Esophagus squamous epithelium (tissue), 5 donors: ENCODE results near the gene SDHD. TPM values are rescaled to one million over a fixed set of nuclear protein-coding genes. Genes with fewer than 3 reads are reported as not detected.
A peak's percentile ranks its signal among the peaks of the same experiment; 100 is the strongest.

ENCODE experiments used
- DNase-seq: peaks from one replicate; lab custom pipeline; 2025; lab: John Stamatoyannopoulos, UW
- H3K27ac ChIP-seq, 4 donors: fragments of 200-600 bp; sonication (generic); one replicate each; pipeline ENCODE4 v1.5.1; 2016 to 2019; ENCODE audit warnings: mild to moderate bottlenecking in 1 of 4
- H3K27me3 ChIP-seq, 4 donors: fragments of 200-600 bp; sonication (generic); 1 replicate in 3 of 4; 2 replicates in 1 of 4; pipeline versions ENCODE4 v1.5.1 to v1.6.0; 2017 to 2021; ENCODE audit warnings: antibody characterized with exemption in 1 of 4
- H3K36me3 ChIP-seq, 3 donors: fragments of 200-600 bp; sonication (generic); one replicate each; pipeline ENCODE4 v1.5.1; 2016 to 2019
- H3K4me1 ChIP-seq, 3 donors: fragments of 200-600 bp; sonication (generic); one replicate each; pipeline ENCODE4 v1.5.1; 2017 to 2019
- H3K4me3 ChIP-seq, 4 donors: fragments of 200-600 bp; sonication (generic); 1 replicate in 3 of 4; 2 replicates in 1 of 4; pipeline ENCODE4 v1.5.1; 2016 to 2019; ENCODE audit warnings: mild to moderate bottlenecking in 2 of 4, moderate library complexity in 1 of 4
- H3K9me3 ChIP-seq, 3 donors: fragments of 200-600 bp; sonication (generic); one replicate each; pipeline ENCODE4 v1.5.1; 2016 to 2019
- CTCF ChIP-seq, 6 experiments: fragments of 450-650 bp in 4 of 6; fragments of 200-600 bp in 2 of 6; sonication (generic) in 2 of 6; IDR thresholded peaks; one replicate each; pipeline ENCODE4 v1.5.1; 2016 to 2019; ENCODE audit warnings: antibody characterized with exemption in 6 of 6, mild to moderate bottlenecking in 4 of 6, moderate library complexity in 4 of 6
- POLR2A ChIP-seq, 4 donors: fragments of 450-650 bp; IDR thresholded peaks; one replicate each; pipeline ENCODE4 v1.6.1; 2017; ENCODE audit warnings: antibody characterized with exemption in 4 of 4, mild to moderate bottlenecking in 4 of 4, moderate library complexity in 3 of 4
- WGBS, 2 donors: methylation state at CpG; one replicate each; pipeline ENCODE4 v1.1.5; 2018; 5-methylcytosine and 5-hydroxymethylcytosine counted together
- intact Hi-C: fragments of 100-400 bp; cut with DNase I; formaldehyde crosslinking; loops from one replicate; pipeline ENCODE4 v1.15.0; 2022
- total RNA-seq, 4 donors: library from RNA; depleted of rRNA; stranded (reverse); fragments of >200 nt; gene quantifications; one replicate each; pipeline ENCODE4 v1.1.0, GENCODE V29; 2016
- donor health status: DM: yes; HTN: yes; CAD: no.

The SDHD gene
- total RNA-seq, 4 donors from 2014 or later, result 78.5 to 155 (median 122) TPM

- intact Hi-C loops, result no loop called here
- Histone ChIP-seq H3K9me3 (no peaks in the 10 kb centered on the region), H3K4me1 (peaks cover 0 to 25% (median 0%) of the 10 kb centered on the region in 3 donors), H3K36me3 (peaks cover 0 to 50% (median 5%) of the 10 kb centered on the region in 3 donors), H3K4me3 (no peak overlapping the region), H3K27me3 (no peaks in the 10 kb centered on the region), H3K27ac (no peak overlapping the region)
- TF ChIP-seq POLR2A (IDR thresholded peaks at IDR 0.05) (no peak), CTCF (IDR thresholded peaks at IDR 0.05) (no peak)
- WGBS, 2 donors, result 68 to 69% methylated on average over 2 of the region's 2 CpGs
- DNase-seq, result no peak
Measured at GRCh38 chr11:112100462-112100861, 13.8 kb downstream of the SDHD start.

GRCh38 chr11:112103446-112103845, 16.8 kb downstream of the SDHD start:
- no peak for DNase-seq
- TF ChIP-seq POLR2A (IDR thresholded peaks at IDR 0.05) (no peak), CTCF (IDR thresholded peaks at IDR 0.05) (no peak)
- no peaks in the 10 kb centered on the region for H3K9me3 ChIP-seq
- 74 to 77% methylated on average over 6 of the region's 6 CpGs for WGBS, 2 donors
- H3K4me1 ChIP-seq, result peaks cover 0 to 25% (median 0%) of the 10 kb centered on the region in 3 donors
- intact Hi-C loops, result no loop called here
- no peaks in the 10 kb centered on the region for H3K27me3 ChIP-seq
- H3K27ac ChIP-seq, result peak overlapping the region in 3 of 4 donors; percentile 11 to 67 (median 45)
- no peak overlapping the region for H3K4me3 ChIP-seq
- peaks cover 0 to 30% (median 0%) of the 10 kb centered on the region in 3 donors for H3K36me3 ChIP-seq

- no peak for TF ChIP-seq CTCF (IDR thresholded peaks at IDR 0.05)
- TF ChIP-seq POLR2A (IDR thresholded peaks at IDR 0.05), result no peak
- H3K4me3 ChIP-seq, result no peak overlapping the region
- peaks cover 0 to 10% (median 0%) of the 10 kb centered on the region in 3 donors for H3K36me3 ChIP-seq
- H3K9me3 ChIP-seq, result no peaks in the 10 kb centered on the region
- H3K27me3 ChIP-seq, result no peaks in the 10 kb centered on the region
- 65 to 82% methylated on average over 8 of the region's 8 CpGs for WGBS, 2 donors
- DNase-seq, result no peak
- no peak overlapping the region for H3K27ac ChIP-seq
- H3K4me1 ChIP-seq, result peaks cover 0 to 25% (median 0%) of the 10 kb centered on the region in 3 donors
- intact Hi-C loops, result no loop called here
Measured at GRCh38 chr11:112106070-112106469, 19.4 kb downstream of the SDHD start.

GRCh38 chr11:112113539-112114457, 27.1 kb downstream of the SDHD start:
- peaks cover 0 to 7% (median 0%) of the 10 kb centered on the region in 3 donors for H3K4me1 ChIP-seq
- H3K36me3 ChIP-seq, result no peaks in the 10 kb centered on the region
- TF ChIP-seq CTCF (IDR thresholded peaks at IDR 0.05) (peak; percentile 51 to 73 (median 63)), POLR2A (IDR thresholded peaks at IDR 0.05) (no peak)
- intact Hi-C loops, result loop anchor here (10.0 kb wide), 1 partner anchor 61 kb away; the partner anchor contains the start of gene BCO2
- H3K9me3 ChIP-seq, result no peaks in the 10 kb centered on the region
- H3K4me3 ChIP-seq, result no peak overlapping the region
- no peak overlapping the region for H3K27ac ChIP-seq
- H3K27me3 ChIP-seq, result no peaks in the 10 kb centered on the region
- no peak for DNase-seq
- WGBS, 2 donors, result 34 to 45% methylated on average over 3 to 4 of the region's 6 CpGs

- H3K4me1 ChIP-seq, result peaks cover 0 to 9% (median 0%) of the 10 kb centered on the region in 3 donors
- H3K27ac ChIP-seq, result no peak overlapping the region
- H3K36me3 ChIP-seq, result no peaks in the 10 kb centered on the region
- TF ChIP-seq CTCF (IDR thresholded peaks at IDR 0.05), result no peak
- TF ChIP-seq POLR2A (IDR thresholded peaks at IDR 0.05), result no peak
- H3K27me3 ChIP-seq, result no peaks in the 10 kb centered on the region
- DNase-seq, result no peak
- no peak overlapping the region for H3K4me3 ChIP-seq
- WGBS, 2 donors, result 84 to 97% methylated on average over 2 of the region's 2 CpGs
- H3K9me3 ChIP-seq, result no peaks in the 10 kb centered on the region
- intact Hi-C loops, result loop anchor here (10.0 kb wide), 1 partner anchor 60 kb away; the partner anchor contains the start of gene BCO2
Measured at GRCh38 chr11:112114460-112114859, 27.8 kb downstream of the SDHD start.
